LoVo (cell line): Measurements from ENCODE around the gene CDH18.
A peak's percentile ranks its signal among the peaks of the same experiment; 100 is the strongest.

Experiments used
- DNase-seq: peaks from one replicate; pipeline ENCODE4 v3.0.0-alpha.2; 2016; ENCODE audit warnings: low spot score

The CDH18 gene

GRCh38 chr5:19928562-19929421 lies 59.2 kb downstream of the CDH18 start:
- DNase-seq = peak; percentile 32

GRCh38 chr5:19927919-19928318 lies 60.1 kb downstream of the CDH18 start:
- no peak for DNase-seq

- no peak for DNase-seq
Measured at GRCh38 chr5:19927170-19927569, 60.8 kb downstream of the CDH18 start.

- DNase-seq = no peak
Measured at GRCh38 chr5:19923742-19924141, 64.3 kb downstream of the CDH18 start.

- no peak for DNase-seq
Measured at GRCh38 chr5:19920761-19921160, 67.2 kb downstream of the CDH18 start.

- no peak for DNase-seq
Measured at GRCh38 chr5:19918780-19919179, 69.2 kb downstream of the CDH18 start.

- DNase-seq = no peak
Measured at GRCh38 chr5:19917588-19918122, 70.3 kb downstream of the CDH18 start.

GRCh38 chr5:19910136-19910535 lies 77.9 kb downstream of the CDH18 start:
- no peak for DNase-seq

GRCh38 chr5:19904766-19905165 lies 83.2 kb downstream of the CDH18 start:
- DNase-seq = no peak

- no peak for DNase-seq
Measured at GRCh38 chr5:19903611-19904010, 84.4 kb downstream of the CDH18 start.

- no peak for DNase-seq
Measured at GRCh38 chr5:19902316-19902934, 85.6 kb downstream of the CDH18 start.

- DNase-seq = no peak
Measured at GRCh38 chr5:19900269-19900668, 87.7 kb downstream of the CDH18 start.

GRCh38 chr5:19891658-19892057 lies 96.3 kb downstream of the CDH18 start:
- no peak for DNase-seq

GRCh38 chr5:19886123-19886917 lies 101.7 kb downstream of the CDH18 start:
- DNase-seq = no peak

- no peak for DNase-seq
Measured at GRCh38 chr5:19885040-19885824, 102.8 kb downstream of the CDH18 start.

- DNase-seq = peak; percentile 48
Measured at GRCh38 chr5:19880859-19881436, 107.1 kb downstream of the CDH18 start.

- no peak for DNase-seq
Measured at GRCh38 chr5:19880458-19880857, 107.5 kb downstream of the CDH18 start.

- DNase-seq = no peak
Measured at GRCh38 chr5:19874811-19875210, 113.2 kb downstream of the CDH18 start.

- no peak for DNase-seq
Measured at GRCh38 chr5:19866090-19866450, 121.9 kb downstream of the CDH18 start.

GRCh38 chr5:19865336-19866089 lies 122.5 kb downstream of the CDH18 start:
- no peak for DNase-seq

- DNase-seq = no peak
Measured at GRCh38 chr5:19862711-19863110, 125.3 kb downstream of the CDH18 start.
